ENCODE data around the gene GLRB.

Gene GLRB

DNA sequence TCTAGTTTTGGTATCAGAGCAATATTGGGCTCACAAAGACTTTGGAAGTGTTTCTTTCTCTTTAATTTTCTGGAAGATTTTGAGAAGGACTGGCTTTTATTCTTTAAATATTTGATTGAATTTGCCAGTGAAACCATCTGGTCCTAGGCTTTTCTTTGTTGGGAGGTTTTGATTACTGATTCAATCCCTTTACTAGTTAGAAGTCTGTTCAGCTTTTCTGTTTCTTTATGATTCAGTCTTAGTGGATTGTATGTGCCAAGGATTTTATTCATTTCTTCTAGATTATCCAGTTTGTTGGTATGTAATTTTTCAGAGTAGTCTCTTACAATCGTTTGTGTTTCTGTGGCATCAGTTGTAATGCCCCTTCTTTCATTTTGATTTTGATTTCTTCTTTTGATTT lies 28.6 kb downstream of the GLRB start:
- Histone ChIP-seq H3K27me3 (ENCODE audit: control insufficient read depth, low read length) (no peaks in the 10 kb centered on the region), H3K79me2 (ENCODE audit: control insufficient read depth, low read length) (no peaks in the 10 kb centered on the region)
- TF ChIP-seq EZH2phosphoT487 (IDR thresholded peaks at IDR 0.05; ENCODE audit: borderline replicate concordance, low read length), result no peak
- TF ChIP-seq, protein P1, sequence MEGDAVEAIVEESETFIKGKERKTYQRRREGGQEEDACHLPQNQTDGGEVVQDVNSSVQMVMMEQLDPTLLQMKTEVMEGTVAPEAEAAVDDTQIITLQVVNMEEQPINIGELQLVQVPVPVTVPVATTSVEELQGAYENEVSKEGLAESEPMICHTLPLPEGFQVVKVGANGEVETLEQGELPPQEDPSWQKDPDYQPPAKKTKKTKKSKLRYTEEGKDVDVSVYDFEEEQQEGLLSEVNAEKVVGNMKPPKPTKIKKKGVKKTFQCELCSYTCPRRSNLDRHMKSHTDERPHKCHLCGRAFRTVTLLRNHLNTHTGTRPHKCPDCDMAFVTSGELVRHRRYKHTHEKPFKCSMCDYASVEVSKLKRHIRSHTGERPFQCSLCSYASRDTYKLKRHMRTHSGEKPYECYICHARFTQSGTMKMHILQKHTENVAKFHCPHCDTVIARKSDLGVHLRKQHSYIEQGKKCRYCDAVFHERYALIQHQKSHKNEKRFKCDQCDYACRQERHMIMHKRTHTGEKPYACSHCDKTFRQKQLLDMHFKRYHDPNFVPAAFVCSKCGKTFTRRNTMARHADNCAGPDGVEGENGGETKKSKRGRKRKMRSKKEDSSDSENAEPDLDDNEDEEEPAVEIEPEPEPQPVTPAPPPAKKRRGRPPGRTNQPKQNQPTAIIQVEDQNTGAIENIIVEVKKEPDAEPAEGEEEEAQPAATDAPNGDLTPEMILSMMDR (IDR thresholded peaks at IDR 0.05; ENCODE audit: low read depth, low read length, poor library complexity, severe bottlenecking), result no peak

DNA sequence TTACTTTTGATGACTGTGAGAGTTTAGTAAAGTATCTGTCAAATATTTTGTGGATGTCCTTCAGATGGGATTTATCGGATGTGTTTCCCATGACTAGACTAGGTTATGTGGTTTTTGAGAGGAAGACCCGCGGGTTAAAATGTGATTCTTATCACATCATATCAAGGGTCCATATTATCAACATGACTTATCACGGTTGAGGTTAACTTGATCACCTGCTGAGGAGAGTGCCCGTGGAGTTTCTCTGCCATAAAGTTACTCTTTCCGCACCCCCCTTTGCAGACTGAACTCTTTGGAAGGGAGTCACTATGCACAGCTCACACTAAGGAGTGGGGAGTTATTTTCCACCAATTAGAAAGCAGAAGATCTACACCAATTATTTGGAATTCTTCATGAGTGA lies 38.7 kb downstream of the GLRB start:
- H3K4me1 ChIP-seq (ENCODE audit: control insufficient read depth, low read length), result no peaks in the 10 kb centered on the region
- no peak overlapping the region for H3K27ac ChIP-seq (ENCODE audit: low read depth, low read length)
- no peak overlapping the region for H3K4me2 ChIP-seq (ENCODE audit: low read length)
- H3K79me2 ChIP-seq (ENCODE audit: control insufficient read depth, low read length), result no peaks in the 10 kb centered on the region
- no peak overlapping the region for H3K4me3 ChIP-seq (ENCODE audit: low read length)
- H3K9me3 ChIP-seq (ENCODE audit: control insufficient read depth, insufficient read depth, low read length), result no peaks in the 10 kb centered on the region
- TF ChIP-seq, protein P1 (IDR thresholded peaks at IDR 0.05; ENCODE audit: low read depth, low read length, poor library complexity, severe bottlenecking), result no peak
- no peak for TF ChIP-seq EZH2phosphoT487 (IDR thresholded peaks at IDR 0.05; ENCODE audit: borderline replicate concordance, low read length)
- no peaks in the 10 kb centered on the region for H4K20me1 ChIP-seq (ENCODE audit: control insufficient read depth, insufficient read depth, low read depth, low read length)
- no peaks in the 10 kb centered on the region; the same call in 1 of the 2 replicates for H3K9me2 ChIP-seq (replicated peaks; ENCODE audit: control insufficient read depth, low read length)
- no peaks in the 10 kb centered on the region for H3K27me3 ChIP-seq (ENCODE audit: control insufficient read depth, low read length)
- H3F3A ChIP-seq (ENCODE audit: control insufficient read depth, insufficient read depth), result no peaks in the 10 kb centered on the region
- no peaks in the 10 kb centered on the region for H3K36me3 ChIP-seq (ENCODE audit: control insufficient read depth, low read length)

More for the DNA sequence above, 28.6 kb downstream of the GLRB start:
- no peak overlapping the region for H3K27ac ChIP-seq (ENCODE audit: low read depth, low read length)
- no peak overlapping the region for H3K4me3 ChIP-seq (ENCODE audit: low read length)
- no peaks in the 10 kb centered on the region for H3K36me3 ChIP-seq (ENCODE audit: control insufficient read depth, low read length)
- H3K9me2 ChIP-seq (replicated peaks; ENCODE audit: control insufficient read depth, low read length), result no peaks in the 10 kb centered on the region
- H3K9me3 ChIP-seq (ENCODE audit: control insufficient read depth, insufficient read depth, low read length), result no peaks in the 10 kb centered on the region
- no peaks in the 10 kb centered on the region for H4K20me1 ChIP-seq (ENCODE audit: control insufficient read depth, insufficient read depth, low read depth, low read length)
- no peaks in the 10 kb centered on the region for H3K4me1 ChIP-seq (ENCODE audit: control insufficient read depth, low read length)
- H3K4me2 ChIP-seq (ENCODE audit: low read length), result no peak overlapping the region
- H3F3A ChIP-seq (ENCODE audit: control insufficient read depth, insufficient read depth), result no peaks in the 10 kb centered on the region

DNA sequence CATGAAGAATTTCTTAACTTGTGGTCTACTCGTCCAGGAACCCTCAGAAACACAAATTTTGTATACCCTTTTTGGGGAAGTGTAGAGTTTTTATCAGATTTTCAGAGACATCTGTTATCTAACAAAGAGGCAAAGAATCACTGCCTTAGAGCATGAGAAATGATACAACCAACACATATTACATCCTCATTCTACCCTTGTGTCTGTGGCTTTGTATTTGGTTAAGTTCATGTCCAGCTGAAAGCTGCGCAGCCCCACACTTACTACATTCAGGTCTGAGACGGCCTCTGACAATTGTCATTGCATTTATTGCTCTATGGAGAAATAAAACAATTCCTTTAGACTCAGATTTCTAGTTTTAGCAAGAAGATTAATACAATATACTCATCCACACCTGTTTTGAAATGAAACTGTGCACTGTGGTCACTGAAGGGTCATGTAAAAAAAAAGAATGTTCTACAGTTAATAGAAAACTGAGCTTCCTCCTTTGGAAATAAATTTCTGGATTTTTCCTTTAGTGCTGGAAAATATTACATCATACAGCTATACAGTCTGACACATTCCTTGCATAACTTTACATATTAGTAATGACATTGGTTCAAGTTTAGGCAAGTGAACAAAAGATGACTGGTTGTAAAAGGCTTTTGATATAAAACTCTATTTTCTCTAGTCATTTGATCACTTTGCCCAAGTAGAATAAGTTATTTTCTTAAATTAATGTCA lies 39.8 kb downstream of the GLRB start:
- H3K4me1 ChIP-seq (ENCODE audit: control insufficient read depth, low read length), result no peaks in the 10 kb centered on the region
- no peaks in the 10 kb centered on the region for H3F3A ChIP-seq (ENCODE audit: control insufficient read depth, insufficient read depth)
- H3K27me3 ChIP-seq (ENCODE audit: control insufficient read depth, low read length), result no peaks in the 10 kb centered on the region
- H3K79me2 ChIP-seq (ENCODE audit: control insufficient read depth, low read length), result no peaks in the 10 kb centered on the region
- H3K36me3 ChIP-seq (ENCODE audit: control insufficient read depth, low read length), result no peaks in the 10 kb centered on the region
- no peak overlapping the region for H3K4me2 ChIP-seq (ENCODE audit: low read length)
- no peak overlapping the region for H3K27ac ChIP-seq (ENCODE audit: low read depth, low read length)
- no peak overlapping the region for H3K4me3 ChIP-seq (ENCODE audit: low read length)
- H4K20me1 ChIP-seq (ENCODE audit: control insufficient read depth, insufficient read depth, low read depth, low read length), result no peaks in the 10 kb centered on the region
- H3K9me3 ChIP-seq (ENCODE audit: control insufficient read depth, insufficient read depth, low read length), result no peaks in the 10 kb centered on the region
- H3K9me2 ChIP-seq (replicated peaks; ENCODE audit: control insufficient read depth, low read length), result no peaks in the 10 kb centered on the region; the same call in 1 of the 2 replicates
- TF ChIP-seq EZH2phosphoT487 (IDR thresholded peaks at IDR 0.05; ENCODE audit: borderline replicate concordance, low read length), result no peak
- TF ChIP-seq, protein P1 (IDR thresholded peaks at IDR 0.05; ENCODE audit: low read depth, low read length, poor library complexity, severe bottlenecking), result no peak

Measured in DOHH2 (cell line).